Endothelial cell of umbilical vein (primary cell): ENCODE measurements around the gene IQCH. TPM values are rescaled to one million over a fixed set of nuclear protein-coding genes. Genes with fewer than 3 reads are reported as not detected.

Experiments
- BruUV-seq: library from RNA; stranded (reverse); fragments of 400-500 nt; replicated peaks from 2 replicates; lab custom pipeline; 2021; lab: Mats Ljungman, UMichigan
- CTCF ChIA-PET: fragments of 300-600, 350-600 bp; sonication (Branson Sonifier 250); formaldehyde crosslinking; loops from one replicate; lab custom pipeline; 2021; ENCODE audit warnings: antibody characterized with exemption, inconsistent platforms; lab: Charles Lee
- POLR2A ChIA-PET: fragments of 300-600, 350-600 bp; sonication (Branson Sonifier 250); formaldehyde crosslinking; loops from one replicate; lab custom pipeline; 2021; ENCODE audit warnings: antibody characterized with exemption, inconsistent platforms; lab: Charles Lee
- DNase-seq: peaks from one replicate; pipeline ENCODE4 v3.0.0-alpha.2; 2011; ENCODE audit warnings: low read depth, low spot score
- FAIRE-seq: peaks from 2 replicates; lab custom pipeline; 2011; peaks lifted over from hg19 to GRCh38; lab: Jason Lieb, UNC
- H2AFZ ChIP-seq: 2 replicates; pipeline ENCODE4 v1.6.0; 2012; ENCODE audit warnings: low read depth, low read length, control low read depth, inconsistent platforms
- H3K27ac ChIP-seq: 2 replicates; pipeline ENCODE4 v1.5.1; 2011; ENCODE audit warnings: low read depth, mild to moderate bottlenecking, control low read depth, low read length, moderate library complexity; ENCODE audit not compliant: insufficient read depth
- H3K27me3 ChIP-seq, 2 experiments: 2 replicates each; pipeline versions ENCODE4 v1.6.0 to v1.6.1; 2011; ENCODE audit warnings: low read length in 2 of 2, mixed read lengths in 1 of 2; ENCODE audit not compliant: control insufficient read depth in 2 of 2, insufficient read depth in 2 of 2
- H3K36me3 ChIP-seq, 2 experiments: 2 replicates in 1 of 2; 3 replicates in 1 of 2; pipeline ENCODE4 v1.5.1; 2011; ENCODE audit warnings: low read length in 2 of 2, mild to moderate bottlenecking in 1 of 2, moderate library complexity in 1 of 2; ENCODE audit not compliant: control insufficient read depth in 2 of 2, insufficient read depth in 2 of 2; ENCODE audit errors: extremely low read depth in 1 of 2
- H3K4me1 ChIP-seq: 3 replicates; pipeline ENCODE4 v1.5.1; 2011; ENCODE audit warnings: mild to moderate bottlenecking, low read length; ENCODE audit not compliant: control insufficient read depth, insufficient read depth; ENCODE audit errors: extremely low read depth
- H3K4me2 ChIP-seq: 2 replicates; pipeline ENCODE4 v1.6.1; 2011; ENCODE audit warnings: low read length, control low read depth, mixed read lengths; ENCODE audit not compliant: insufficient read depth
- H3K4me3 ChIP-seq, 3 experiments: fragments of 200-600 bp in 1 of 3; sonication (generic), shearing (Covaris generic) in 1 of 3; replicated peaks in 1 of 3; 2 replicates each; pipeline ENCODE4 v1.5.1; 2011 to 2016; ENCODE audit warnings: control low read depth in 3 of 3, low read length in 3 of 3, mild to moderate bottlenecking in 2 of 3, inconsistent platforms in 1 of 3, low read depth in 1 of 3, moderate library complexity in 1 of 3; ENCODE audit not compliant: insufficient read depth in 1 of 3
- H3K79me2 ChIP-seq: 2 replicates; pipeline ENCODE4 v1.6.0; 2012; ENCODE audit warnings: low read length, inconsistent platforms; ENCODE audit not compliant: control insufficient read depth, insufficient read depth
- H3K9ac ChIP-seq: replicated peaks from 2 replicates; pipeline ENCODE3; 2011; ENCODE audit warnings: low read length, control low read depth; ENCODE audit not compliant: insufficient read depth; ENCODE audit errors: extremely low read depth
- H3K9me1 ChIP-seq: replicated peaks from 3 replicates; pipeline ENCODE4 v1.6.0; 2011; ENCODE audit warnings: mild to moderate bottlenecking, low read length; ENCODE audit not compliant: control insufficient read depth, insufficient read depth; ENCODE audit errors: extremely low read depth
- H3K9me3 ChIP-seq: replicated peaks from 2 replicates; pipeline ENCODE4 v1.5.1; 2012; ENCODE audit warnings: low read length, inconsistent platforms; ENCODE audit not compliant: control insufficient read depth, insufficient read depth
- H4K20me1 ChIP-seq: replicated peaks from 2 replicates; pipeline ENCODE3; 2011; ENCODE audit warnings: mild to moderate bottlenecking, low read length; ENCODE audit not compliant: control insufficient read depth, insufficient read depth; ENCODE audit errors: extremely low read depth
- CTCF ChIP-seq, 2 donors: IDR thresholded peaks; 1 replicate in 1 of 2; 2 replicates in 1 of 2; pipeline ENCODE4 v1.5.1; 2011; ENCODE audit warnings: low read length in 2 of 2, mild to moderate bottlenecking in 2 of 2, moderate library complexity in 2 of 2, control low read depth in 1 of 2, inconsistent platforms in 1 of 2, low read depth in 1 of 2; ENCODE audit not compliant: insufficient read depth in 1 of 2; ENCODE audit errors: extremely low read depth in 1 of 2
- EZH2 ChIP-seq: IDR thresholded peaks from 2 replicates; pipeline ENCODE4 v1.6.1; 2012; ENCODE audit warnings: borderline replicate concordance, low read depth, mild to moderate bottlenecking, moderate library complexity, low read length, inconsistent platforms; ENCODE audit not compliant: severe bottlenecking
- FOS ChIP-seq: IDR thresholded peaks from 2 replicates; pipeline ENCODE4 v1.6.1; 2011; ENCODE audit warnings: mild to moderate bottlenecking, low read length, moderate library complexity, borderline replicate concordance; ENCODE audit not compliant: insufficient read depth
- GATA2 ChIP-seq: IDR thresholded peaks from 2 replicates; pipeline ENCODE4 v1.7.0; 2011; ENCODE audit warnings: low read depth, mild to moderate bottlenecking, moderate library complexity, mixed read lengths, low read length; ENCODE audit not compliant: insufficient read length, insufficient read depth
- JUN ChIP-seq: IDR thresholded peaks from 2 replicates; pipeline ENCODE4 v1.6.1; 2011; ENCODE audit warnings: borderline replicate concordance, low read depth; ENCODE audit not compliant: insufficient read length, insufficient read depth
- MAX ChIP-seq: IDR thresholded peaks from 2 replicates; pipeline ENCODE4 v1.6.1; 2011; ENCODE audit not compliant: insufficient read depth, insufficient read length
- MYC ChIP-seq: IDR thresholded peaks from one replicate; pipeline ENCODE4 v1.6.1; 2011; ENCODE audit warnings: mild to moderate bottlenecking, low read depth, low read length
- POLR2A ChIP-seq: IDR thresholded peaks from 2 replicates; pipeline ENCODE4 v1.6.1; 2012; ENCODE audit warnings: low read depth, mild to moderate bottlenecking, control low read depth, low read length
- POLR2AphosphoS5 ChIP-seq: IDR thresholded peaks from 2 replicates; pipeline ENCODE4 v1.6.1; 2012; ENCODE audit warnings: low read depth, mild to moderate bottlenecking, control low read depth, low read length, moderate library complexity; ENCODE audit not compliant: insufficient read depth
- dilution Hi-C: fragments of 300-500 bp; cut with MboI; formaldehyde crosslinking; loops from one replicate; pipeline ENCODE4 v1.15.0; 2019; ENCODE audit warnings: low sequenced_read_pairs; ENCODE audit not compliant: extremely low pct_ligation_motif_present
- intact Hi-C: fragments of 100-400 bp; cut with micrococcal nuclease; formaldehyde crosslinking; loops from one replicate; pipeline ENCODE4 v1.10.0; 2022
- polyA plus RNA-seq, 4 experiments: library from polyadenylated mRNA; depleted of rRNA in 3 of 4; stranded (reverse) in 3 of 4; unstranded in 1 of 4; fragments of >200 nt; gene quantifications; 2 replicates each; pipeline versions ENCODE4 v1.2.1 to v1.2.3, GENCODE V29; 2011 to 2012; ENCODE audit warnings: missing spikeins in 1 of 4
- total RNA-seq: library from RNA; stranded (reverse); gene quantifications from 2 replicates; pipeline ENCODE4 v1.2.3, GENCODE V29; 2021

Gene IQCH
- total and polyA plus RNA-seq, 2 donors (not counting 3 experiments of a cell fraction or from before 2014, with no cell fraction given): 0.29 to 0.51 TPM

- no peak for FAIRE-seq
- H3K9ac ChIP-seq: no peak overlapping the region
- no peaks in the 10 kb centered on the region for H3K9me3 ChIP-seq
- DNase-seq: no peak
- no peaks in the 10 kb centered on the region for H4K20me1 ChIP-seq
- H3K27ac ChIP-seq: no peak overlapping the region
- dilution Hi-C loops (no loop called here), intact Hi-C loops (loop anchor here (5.0 kb wide), 1 partner anchor 592 kb away; no protein-coding TSS in a partner anchor)
- ChIA-PET CTCF (interaction anchor here (0.9 to 2.4 kb wide), 3 partner anchors 12 to 14 kb away, joined by 3 to 6 read pairs (median 4); no protein-coding TSS in a partner anchor), POLR2A (no interaction called here)
- TF ChIP-seq MAX (no peak), CTCF (IDR thresholded peaks at IDR 0.05; ENCODE audit: extremely low read depth in 1 of 2, insufficient read depth in 1 of 2, low read depth in 1 of 2, low read length in 2 of 2) (no peak), JUN (no peak), MYC (no peak), GATA2 (no peak), POLR2AphosphoS5 (no peak), FOS (no peak), POLR2A (no peak), EZH2 (no peak)
- H3K4me1 ChIP-seq: no peaks in the 10 kb centered on the region
- H3K4me3 ChIP-seq: no peak overlapping the region
- H3K36me3 ChIP-seq: no peaks in the 10 kb centered on the region
- H3K4me2 ChIP-seq: no peak overlapping the region
- no peaks in the 10 kb centered on the region for H3K79me2 ChIP-seq
- H2AFZ ChIP-seq: no peak overlapping the region
- no peaks in the 10 kb centered on the region for H3K27me3 ChIP-seq
- H3K9me1 ChIP-seq: no peaks in the 10 kb centered on the region
- no TSS peak for BruUV-seq
Measured at GRCh38 chr15:67419705-67420104, 165.1 kb downstream of the IQCH start.
